ENCODE measurements around the gene P3R3URF.

Gene P3R3URF

DNA sequence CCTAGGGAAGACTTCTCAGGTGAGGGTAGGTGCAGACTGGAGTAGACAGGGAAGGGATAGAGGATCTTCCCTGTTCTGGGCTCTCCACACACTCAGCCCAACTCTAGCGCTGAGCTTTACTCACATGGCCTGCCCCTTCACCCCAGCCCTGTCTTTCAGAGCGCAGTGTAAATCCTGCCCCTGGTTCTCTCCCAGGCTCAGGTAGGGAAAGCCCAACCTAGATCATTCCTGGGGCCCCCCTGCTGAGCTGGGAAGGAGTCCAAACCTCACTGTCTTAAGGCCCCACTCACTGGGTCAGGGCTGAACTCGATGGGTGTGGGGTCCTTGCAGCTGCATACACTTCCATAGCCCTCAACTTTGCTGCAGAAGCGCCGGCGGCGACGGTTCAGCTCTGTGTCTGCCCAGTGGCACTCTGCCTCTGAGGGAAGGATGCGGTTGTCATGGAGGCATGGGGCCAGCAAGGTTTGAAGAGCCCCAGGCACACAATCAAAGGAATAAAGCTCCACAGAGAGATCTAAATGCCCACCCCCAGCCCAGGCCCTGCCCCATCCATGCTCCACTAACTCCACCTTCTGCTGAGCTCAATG is 17.8 kb upstream of the P3R3URF start:
- DNase-seq, result no peak

DNA sequence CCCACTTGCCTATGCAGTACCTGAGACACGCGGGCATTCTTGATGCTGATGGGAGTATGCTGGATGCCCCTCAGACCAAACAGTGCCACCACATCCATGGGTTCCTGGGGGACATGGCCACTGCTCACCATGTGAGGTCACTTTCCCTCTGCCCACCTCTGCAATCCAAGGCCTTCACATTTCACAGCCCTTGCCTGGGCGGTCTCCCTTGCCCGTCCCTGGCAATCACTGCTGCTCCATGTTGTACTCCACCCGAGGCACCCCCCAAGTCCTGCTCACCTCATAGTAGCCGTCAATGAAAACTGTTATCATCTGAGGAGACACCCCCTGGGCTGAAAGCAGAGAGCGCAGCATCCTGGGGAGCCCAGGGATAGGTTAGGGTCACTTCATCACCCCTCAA is 17.0 kb upstream of the P3R3URF start:
- no peak for DNase-seq

DNA sequence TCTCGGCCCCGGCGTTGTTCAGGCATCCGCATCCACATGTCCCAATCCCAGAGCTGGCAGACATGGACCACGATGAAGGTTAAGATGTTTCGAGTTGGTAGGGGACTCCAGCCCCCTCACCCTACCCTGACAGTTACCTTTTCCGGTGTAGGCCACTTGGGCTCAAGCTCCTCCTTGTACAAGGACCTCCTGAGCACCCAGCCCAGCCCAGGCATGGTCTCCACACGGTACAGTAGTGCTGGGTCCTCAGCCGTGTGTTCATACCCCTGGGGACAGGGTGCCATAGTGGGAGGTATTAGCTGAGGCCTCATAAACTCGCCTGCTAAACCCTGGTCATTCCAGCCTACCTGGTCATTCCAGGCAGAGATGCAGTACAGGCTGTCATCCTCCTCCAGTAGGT is 15.9 kb upstream of the P3R3URF start:
- DNase-seq, result no peak

DNA sequence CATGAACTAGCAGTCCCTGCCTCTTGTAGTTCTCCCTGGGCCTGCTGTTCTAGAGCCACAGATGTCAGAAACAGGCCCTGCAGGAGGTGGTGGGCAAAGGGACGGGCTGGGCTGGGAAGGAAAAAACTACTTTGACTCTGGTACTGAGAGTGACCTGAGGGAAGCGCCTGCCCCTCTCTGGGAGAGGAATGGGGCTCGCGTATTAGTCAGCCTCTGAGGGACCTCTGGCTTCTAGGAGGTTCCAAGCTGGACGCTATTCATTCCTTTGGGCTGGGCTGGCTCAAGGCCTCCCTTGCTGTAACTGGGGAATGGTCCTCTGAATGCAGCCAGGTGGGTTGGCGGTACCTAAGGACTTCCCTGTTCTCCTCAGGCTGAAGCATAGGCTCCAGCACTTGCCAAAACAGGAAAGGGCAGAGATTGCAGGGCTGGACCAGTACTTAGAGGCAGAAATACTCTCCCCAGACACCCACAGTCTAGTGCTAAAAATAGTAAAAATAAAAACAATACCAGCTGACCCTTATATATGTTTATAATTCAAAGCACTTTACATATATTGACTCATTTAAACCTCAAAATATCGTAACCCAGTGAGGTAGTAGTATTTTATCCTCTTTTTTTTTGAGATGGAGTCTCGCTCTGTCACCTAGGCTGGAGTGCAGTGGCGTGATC is 14.9 kb upstream of the P3R3URF start:
- no peak for DNase-seq

GRCh38 chr1:46190539-46190938 is 14.3 kb upstream of the P3R3URF start:
- DNase-seq, result no peak

GRCh38 chr1:46188295-46189030 is 12.2 kb upstream of the P3R3URF start:
- no peak for DNase-seq

DNA sequence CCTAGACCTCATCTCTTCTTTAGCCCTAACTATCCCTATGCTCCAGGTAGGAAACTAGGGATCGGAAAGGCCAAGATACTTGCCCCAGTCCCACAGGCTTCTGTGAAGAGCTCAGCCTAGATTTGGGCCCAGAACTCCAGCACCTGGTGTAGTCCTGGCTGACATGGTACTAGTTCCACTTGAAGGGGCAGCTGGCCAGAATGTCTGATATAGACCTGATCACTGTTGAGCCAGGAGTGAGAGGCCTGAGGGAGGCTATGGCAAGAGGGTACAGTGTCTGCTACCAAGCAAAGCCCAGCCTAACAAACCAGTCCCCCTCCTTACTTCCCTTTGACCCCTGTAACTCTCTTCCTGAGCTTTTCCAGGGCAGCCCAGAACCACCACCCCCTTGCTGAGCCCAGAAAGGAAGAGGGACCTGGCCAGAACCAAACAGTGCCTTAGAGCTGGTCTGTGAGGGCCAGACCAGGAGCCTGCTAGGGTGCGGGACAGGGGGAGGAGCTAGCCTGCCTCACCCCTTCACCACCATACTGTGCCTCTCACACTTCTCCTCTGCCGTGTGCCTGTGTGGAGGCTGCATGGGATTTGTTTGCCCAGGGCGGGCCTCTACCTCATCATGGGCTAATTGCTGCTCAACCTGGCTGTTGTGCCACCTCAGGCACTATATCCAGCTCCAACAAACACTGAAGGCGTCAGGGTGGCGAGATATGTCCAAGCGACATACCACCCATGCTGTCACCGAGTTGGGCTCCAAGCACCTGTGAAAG is 11.0 kb upstream of the P3R3URF start:
- DNase-seq, result no peak

DNA sequence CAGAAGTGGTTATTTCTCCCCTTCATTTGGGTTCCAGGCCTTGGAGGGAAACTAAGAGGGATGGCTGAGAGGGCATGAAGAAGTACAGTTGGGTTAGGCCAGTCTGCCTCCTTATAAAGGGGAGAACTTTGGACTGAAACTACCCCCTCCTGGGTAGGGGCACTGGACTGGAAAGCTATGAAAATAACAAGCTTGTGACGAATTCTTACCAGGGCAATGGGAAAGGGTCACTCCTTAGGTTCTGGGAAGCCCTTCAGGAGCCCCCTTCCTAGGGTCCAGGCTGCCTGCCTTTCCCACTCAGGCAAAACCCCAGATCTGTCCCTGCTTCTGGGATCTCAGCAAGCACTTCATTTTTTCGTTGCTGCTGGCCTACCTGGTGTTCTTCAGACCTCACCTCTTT is 9.8 kb upstream of the P3R3URF start:
- DNase-seq, result no peak

DNA sequence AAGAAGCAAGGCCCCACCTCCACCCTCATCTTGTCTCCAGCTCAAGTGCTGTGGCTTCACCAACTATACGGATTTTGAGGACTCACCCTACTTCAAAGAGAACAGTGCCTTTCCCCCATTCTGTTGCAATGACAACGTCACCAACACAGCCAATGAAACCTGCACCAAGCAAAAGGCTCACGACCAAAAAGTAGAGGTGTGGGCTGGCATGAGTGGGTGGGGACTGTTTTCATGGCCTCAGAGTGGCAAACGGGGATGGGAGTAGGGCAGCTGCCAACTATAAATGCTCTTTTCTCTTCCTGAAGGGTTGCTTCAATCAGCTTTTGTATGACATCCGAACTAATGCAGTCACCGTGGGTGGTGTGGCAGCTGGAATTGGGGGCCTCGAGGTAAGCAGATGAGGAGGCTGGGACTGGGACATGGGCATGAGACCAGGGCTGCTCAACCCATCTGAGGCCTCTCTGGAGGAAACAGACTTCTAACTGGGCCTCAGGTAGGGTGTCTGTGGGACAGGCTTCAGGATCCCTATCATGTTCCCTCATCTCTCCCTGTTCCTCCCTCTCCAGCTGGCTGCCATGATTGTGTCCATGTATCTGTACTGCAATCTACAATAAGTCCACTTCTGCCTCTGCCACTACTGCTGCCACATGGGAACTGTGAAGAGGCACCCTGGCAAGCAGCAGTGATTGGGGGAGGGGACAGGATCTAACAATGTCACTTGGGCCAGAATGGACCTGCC is 8.8 kb upstream of the P3R3URF start:
- DNase-seq, result peak; percentile 79

- no peak for DNase-seq
Observed at GRCh38 chr1:46183926-46184557, 7.8 kb upstream of the P3R3URF start.

- DNase-seq, result no peak
Observed at GRCh38 chr1:46183079-46183847, 7.0 kb upstream of the P3R3URF start.

DNA sequence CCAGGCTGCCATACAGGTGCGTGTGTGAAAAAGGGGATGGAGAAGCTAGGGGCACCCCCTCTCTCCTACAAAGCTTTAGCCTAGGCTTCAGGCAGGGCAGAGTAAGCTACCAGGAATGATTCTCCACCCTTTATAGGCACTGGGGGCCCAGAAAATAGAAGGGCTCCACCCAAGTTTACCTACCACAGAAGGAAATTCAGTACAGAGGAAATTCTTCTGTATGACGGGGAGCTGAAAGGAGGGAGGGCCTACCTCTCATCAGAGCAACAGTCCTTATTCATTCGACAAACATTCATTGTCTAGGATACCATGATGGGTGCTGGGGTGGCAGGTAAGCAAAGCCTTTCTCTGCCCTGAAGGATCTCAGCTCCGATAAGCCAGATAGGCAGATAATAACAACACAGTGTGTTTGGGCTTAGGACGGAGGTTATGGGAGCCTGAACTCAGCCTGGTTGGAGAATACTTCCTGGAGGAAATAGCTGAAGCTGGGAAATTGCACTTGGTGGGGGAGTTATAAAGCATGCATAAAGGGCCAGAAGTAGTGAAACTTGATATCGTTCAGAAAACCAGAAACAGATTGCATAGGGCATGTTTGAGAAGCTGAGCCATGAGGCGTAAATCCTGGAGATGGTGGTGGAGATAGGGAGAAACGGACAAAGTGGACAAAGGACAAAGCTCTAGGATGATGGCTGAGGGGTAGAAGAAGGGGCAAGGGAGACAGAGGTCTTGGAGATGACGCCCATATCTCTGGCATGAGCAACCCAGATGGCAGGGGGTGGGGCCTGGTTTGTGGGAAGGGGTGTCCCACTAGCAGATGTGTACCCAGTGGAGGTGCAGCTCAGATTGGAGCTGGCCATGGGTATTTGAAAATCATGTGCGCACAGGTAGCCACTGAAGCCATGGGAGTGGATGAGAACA is 5.3 kb upstream of the P3R3URF start:
- DNase-seq, result no peak

- DNase-seq, result peak; percentile 20
Observed at GRCh38 chr1:46180082-46180616, 3.9 kb upstream of the P3R3URF start.

- peak; percentile 71 for DNase-seq
Observed at GRCh38 chr1:46179138-46180081, 3.1 kb upstream of the P3R3URF start.

GRCh38 chr1:46175243-46175642 is 1.0 kb downstream of the P3R3URF start:
- DNase-seq, result peak; percentile 17

DNA sequence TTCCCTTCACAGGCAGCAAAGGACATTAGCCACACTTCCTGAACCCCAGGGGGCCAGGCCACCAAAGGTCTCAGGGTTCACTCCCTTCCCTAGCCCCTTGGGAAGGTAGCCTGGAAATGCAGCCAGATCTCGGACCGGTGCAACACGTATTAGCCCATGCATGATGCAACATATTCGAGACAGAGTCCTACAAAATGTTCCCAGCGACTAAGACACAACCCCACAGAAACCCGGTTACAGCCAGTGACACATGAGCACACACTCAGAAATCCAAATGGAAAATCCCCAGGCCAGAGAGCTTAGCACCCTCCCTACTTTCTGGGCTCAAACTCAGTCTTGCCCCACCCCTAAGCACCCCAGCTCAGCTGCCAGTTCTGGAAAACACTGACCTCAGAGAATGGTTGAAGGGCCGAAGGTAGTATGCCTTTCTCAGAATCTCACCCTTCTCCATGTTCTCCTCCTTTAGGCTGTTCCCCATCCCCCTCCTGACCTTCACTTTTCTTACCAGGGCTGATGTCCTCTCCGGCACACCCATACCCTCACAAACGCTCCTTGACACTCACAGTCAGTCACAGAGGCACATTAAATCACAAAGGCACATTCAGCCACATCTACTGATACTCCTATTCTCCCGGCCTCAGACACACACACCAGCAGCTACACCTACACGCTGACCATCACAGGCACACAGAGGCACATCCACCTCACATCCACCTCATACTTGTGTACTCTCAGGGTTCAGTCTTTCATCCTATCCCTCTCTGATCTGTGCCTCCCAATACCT is 1.6 kb downstream of the P3R3URF start, which contains the start of gene TSPAN1:
Gene TSPAN1 (plus strand): TSS at position 640 of the 784 bp plus-strand sequence. CDS start 6,021 bp downstream, outside the sequence.
- DNase-seq, result no peak

GRCh38 chr1:46173361-46173856 is 2.9 kb downstream of the P3R3URF start:
- DNase-seq, result no peak

DNA sequence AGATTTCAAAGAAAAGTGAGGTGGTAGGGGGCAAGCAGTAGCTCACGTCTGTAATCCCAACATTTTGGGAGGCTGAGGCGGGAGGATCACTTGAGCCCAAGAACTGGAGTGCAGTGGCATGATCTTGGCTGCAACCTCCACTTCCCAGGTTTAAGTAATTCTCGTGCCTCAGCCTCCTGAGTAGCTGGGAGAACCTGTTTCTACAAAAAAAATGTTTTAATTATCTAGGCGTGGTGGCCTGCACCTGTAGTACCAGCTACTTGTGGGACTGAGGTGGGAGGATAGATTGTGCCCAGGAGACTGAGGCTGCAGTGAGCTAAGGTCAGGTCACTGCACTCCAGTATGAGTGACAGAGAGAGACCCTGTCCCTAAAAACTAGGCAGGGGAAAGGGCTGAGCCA is 4.0 kb downstream of the P3R3URF start:
- DNase-seq, result no peak
